Neural progenitor cell (in vitro differentiated cells): ENCODE measurements around the gene PCCB.

Experiments
- CTCF ChIP-seq: fragments of 200-600 bp; sonication (generic); IDR thresholded peaks from 2 replicates; pipeline ENCODE4 v1.5.1; 2017; ENCODE audit warnings: antibody characterized with exemption, mild to moderate bottlenecking
- EZH2 ChIP-seq: fragments of 200-600 bp; sonication (generic); IDR thresholded peaks from 2 replicates; pipeline ENCODE4 v1.6.1; 2017; ENCODE audit warnings: antibody characterized with exemption, mild to moderate bottlenecking, moderate library complexity
- EZH2phosphoT487 ChIP-seq: fragments of 200-600 bp; sonication (generic); IDR thresholded peaks from 2 replicates; pipeline ENCODE4 v1.6.1; 2017; ENCODE audit warnings: antibody characterized with exemption

- no peak for TF ChIP-seq CTCF
- no peak for TF ChIP-seq EZH2
- no peak for TF ChIP-seq EZH2phosphoT487
These were observed 50.3 kb downstream of the PCCB start for GRCh38 chr3:136300444-136300843.
